ENCODE results near the gene TMEM80. TPM values are rescaled to one million over a fixed set of nuclear protein-coding genes. Genes with fewer than 3 reads are reported as not detected.

The TMEM80 gene
- total RNA-seq, 2 donors from 2014 or later, result 18.4 to 36.6 TPM

- no peak for TF ChIP-seq CTCF (IDR thresholded peaks at IDR 0.05)
- Histone ChIP-seq H3K36me3 (no peaks in the 10 kb centered on the region), H3K9me3 (no peaks in the 10 kb centered on the region), H3K4me3 (peak overlapping the region; percentile 26), H3K9ac (ENCODE audit: low read depth in 2 of 2, low read length in 2 of 2) (peak overlapping the region in 1 of 2 donors; percentile 34), H3K27me3 (peaks cover 5% of the 10 kb centered on the region), H3K4me1 (peaks cover 35% of the 10 kb centered on the region), H3K27ac (peak overlapping the region; percentile 67)
- intact Hi-C loops (cut with DNase I), result loop anchor here (5.0 to 10.0 kb wide), 2 partner anchors 64 to 172 kb away; no protein-coding TSS in a partner anchor
- DNase-seq, result peak; percentile 82
Observed at GRCh38 chr11:726278-727220, 30.9 kb downstream of the TMEM80 start.

- no peak for TF ChIP-seq CTCF (IDR thresholded peaks at IDR 0.05)
- peaks cover 30% of the 10 kb centered on the region for H3K4me1 ChIP-seq
- no peak for DNase-seq
- no peaks in the 10 kb centered on the region for H3K36me3 ChIP-seq
- intact Hi-C loops (cut with DNase I), result loop anchor here (5.0 to 10.0 kb wide), 2 partner anchors 65 to 172 kb away; no protein-coding TSS in a partner anchor
- H3K9me3 ChIP-seq, result no peaks in the 10 kb centered on the region
- no peak overlapping the region for H3K27ac ChIP-seq
- peaks cover 5% of the 10 kb centered on the region for H3K27me3 ChIP-seq
- H3K4me3 ChIP-seq, result no peak overlapping the region
- H3K9ac ChIP-seq (ENCODE audit: low read depth in 2 of 2, low read length in 2 of 2), result peak overlapping the region in 1 of 2 donors; percentile 34
Observed at GRCh38 chr11:727281-727701, 31.7 kb downstream of the TMEM80 start.

- intact Hi-C loops (cut with DNase I), result loop anchor here (5.0 to 10.0 kb wide), 2 partner anchors 66 to 173 kb away; no protein-coding TSS in a partner anchor
- DNase-seq, result peak; percentile 85
- peak; percentile 97 for TF ChIP-seq CTCF (IDR thresholded peaks at IDR 0.05)
- H3K36me3 ChIP-seq, result no peaks in the 10 kb centered on the region
- no peak overlapping the region for H3K4me3 ChIP-seq
- peaks cover 30% of the 10 kb centered on the region for H3K4me1 ChIP-seq
- H3K9me3 ChIP-seq, result no peaks in the 10 kb centered on the region
- no peak overlapping the region for H3K27ac ChIP-seq
- peak overlapping the region; percentile 34 to 35 for H3K9ac ChIP-seq (ENCODE audit: low read depth in 2 of 2, low read length in 2 of 2)
- H3K27me3 ChIP-seq, result peaks cover 5% of the 10 kb centered on the region
Observed at GRCh38 chr11:727859-728748, 32.5 kb downstream of the TMEM80 start.

GRCh38 chr11:728901-729491 lies 33.4 kb downstream of the TMEM80 start:
- DNase-seq, result no peak
- H3K4me1 ChIP-seq, result peaks cover 30% of the 10 kb centered on the region
- peaks cover 5% of the 10 kb centered on the region for H3K27me3 ChIP-seq
- H3K9ac ChIP-seq (ENCODE audit: low read depth in 2 of 2, low read length in 2 of 2), result no peak overlapping the region
- no peak overlapping the region for H3K4me3 ChIP-seq
- no peaks in the 10 kb centered on the region for H3K36me3 ChIP-seq
- no peaks in the 10 kb centered on the region for H3K9me3 ChIP-seq
- TF ChIP-seq CTCF (IDR thresholded peaks at IDR 0.05), result no peak
- intact Hi-C loops (cut with DNase I), result loop anchor here (5.0 to 10.0 kb wide), 2 partner anchors 67 to 174 kb away; no protein-coding TSS in a partner anchor
- no peak overlapping the region for H3K27ac ChIP-seq
